GM06990 (cell line): Measurements from ENCODE around the gene ASGR2.

Source experiments
- DNase-seq: peaks from one replicate; pipeline ENCODE4 v3.0.0-alpha.2; 2011; ENCODE audit not compliant: insufficient read length; ENCODE audit errors: extremely low read depth
- H3K27me3 ChIP-seq: replicated peaks from 2 replicates; pipeline ENCODE4 v1.6.0; 2011; ENCODE audit warnings: low read length; ENCODE audit not compliant: control insufficient read depth, insufficient read depth
- H3K36me3 ChIP-seq: 2 replicates; pipeline ENCODE4 v1.5.1; 2011; ENCODE audit warnings: low read length; ENCODE audit not compliant: control insufficient read depth, insufficient read depth
- H3K4me3 ChIP-seq: replicated peaks from 2 replicates; pipeline ENCODE4 v1.5.1; 2011; ENCODE audit warnings: low read depth, mild to moderate bottlenecking, control low read depth, low read length
- CTCF ChIP-seq: IDR thresholded peaks from 2 replicates; pipeline ENCODE4 v1.5.1; 2011; ENCODE audit warnings: low read length, control low read depth, mild to moderate bottlenecking, inconsistent platforms; ENCODE audit not compliant: insufficient read depth, poor library complexity, severe bottlenecking

Gene ASGR2

GRCh38 chr17:7078711-7079110 is 35.9 kb downstream of the ASGR2 start:
- no peak for DNase-seq
- TF ChIP-seq CTCF = no peak
- no peaks in the 10 kb centered on the region for H3K36me3 ChIP-seq
- no peak overlapping the region for H3K4me3 ChIP-seq
- H3K27me3 ChIP-seq = no peaks in the 10 kb centered on the region; the same call in 1 of the 2 replicates

DNA sequence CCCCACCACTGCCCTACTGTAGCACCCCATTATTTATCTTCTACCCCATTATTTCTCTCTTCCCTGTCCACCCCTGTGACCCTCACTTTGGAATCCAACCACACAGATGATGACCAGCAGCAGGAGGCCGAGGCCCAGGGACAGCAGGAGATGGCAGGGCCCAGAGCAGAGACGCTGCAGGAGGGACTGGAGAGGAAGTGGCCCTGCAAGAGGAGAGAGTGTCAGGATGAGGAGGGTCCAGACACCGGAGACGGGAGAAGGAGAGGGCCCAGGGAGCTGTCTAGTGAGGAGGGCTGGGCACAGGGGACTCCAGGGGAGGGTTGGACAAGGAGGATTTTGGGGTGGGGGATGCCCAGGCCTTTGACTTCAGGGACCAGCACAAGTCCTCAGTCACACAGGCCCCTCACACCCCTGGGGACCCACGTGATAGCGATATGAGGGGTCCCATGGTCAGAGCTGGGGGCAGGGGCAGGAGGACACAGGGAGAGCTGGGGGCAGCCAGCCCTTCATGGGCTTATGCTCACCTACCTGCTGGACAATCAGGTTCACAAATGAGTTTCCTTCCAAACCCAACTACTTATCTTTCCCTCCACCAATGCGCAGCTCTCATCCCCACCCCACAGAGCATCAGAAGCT is 36.6 kb downstream of the ASGR2 start:
- Histone ChIP-seq H3K36me3 (no peaks in the 10 kb centered on the region), H3K27me3 (no peaks in the 10 kb centered on the region), H3K4me3 (no peak overlapping the region)
- no peak for DNase-seq
- TF ChIP-seq CTCF = no peak

GRCh38 chr17:7074931-7075330 is 39.7 kb downstream of the ASGR2 start:
- DNase-seq = no peak

DNA sequence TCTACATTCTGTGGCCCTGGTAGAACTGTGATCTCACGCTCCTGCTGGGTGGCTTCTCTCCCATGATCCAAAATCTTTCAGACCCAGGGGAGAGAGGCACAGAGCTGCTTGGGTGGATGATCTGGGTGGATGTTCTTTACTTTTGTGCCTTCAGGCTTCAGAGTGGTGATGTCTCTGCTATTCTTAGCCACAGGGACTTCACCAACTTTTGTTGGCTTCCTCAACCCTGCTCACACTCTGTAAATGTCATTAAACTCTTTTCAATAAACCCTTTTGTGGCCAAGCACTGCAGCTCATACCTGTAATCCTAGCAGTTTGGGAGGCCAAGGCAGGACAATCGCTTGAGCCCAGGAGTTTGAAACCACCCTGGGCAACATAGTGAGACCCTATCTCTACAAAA is 42.2 kb downstream of the ASGR2 start:
- Histone ChIP-seq H3K4me3 (no peak overlapping the region), H3K27me3 (no peaks in the 10 kb centered on the region; the same call in 1 of the 2 replicates), H3K36me3 (no peaks in the 10 kb centered on the region)
- DNase-seq = no peak
- no peak for TF ChIP-seq CTCF

More at GRCh38 chr17:7074931-7075330, 39.7 kb downstream of the ASGR2 start:
- no peaks in the 10 kb centered on the region for H3K36me3 ChIP-seq
- H3K4me3 ChIP-seq = no peak overlapping the region
- no peaks in the 10 kb centered on the region; the same call in 1 of the 2 replicates for H3K27me3 ChIP-seq
- TF ChIP-seq CTCF = no peak

DNA sequence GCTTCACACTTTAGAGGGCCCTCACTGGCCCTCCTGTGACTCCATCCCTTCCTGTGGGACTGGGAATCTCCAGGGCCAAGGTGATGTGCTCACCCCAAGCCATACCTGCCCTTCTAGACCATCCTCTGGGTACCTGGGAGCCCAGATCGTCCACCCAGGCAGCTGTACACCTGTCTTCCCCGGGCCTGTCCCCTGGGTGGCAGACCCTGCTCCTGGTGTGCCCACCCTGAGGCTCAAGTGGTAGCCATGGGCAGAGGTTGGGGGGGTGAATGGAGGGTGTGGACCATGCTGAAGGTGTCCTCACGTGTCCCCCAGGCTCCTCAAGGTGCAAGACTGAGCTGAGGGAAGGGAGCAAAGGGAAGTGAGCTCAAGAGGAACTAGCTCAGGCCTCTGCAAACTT is 43.9 kb downstream of the ASGR2 start:
- H3K4me3 ChIP-seq = no peak overlapping the region
- H3K27me3 ChIP-seq = no peaks in the 10 kb centered on the region; the same call in 1 of the 2 replicates
- DNase-seq = no peak
- H3K36me3 ChIP-seq = no peaks in the 10 kb centered on the region
- TF ChIP-seq CTCF = no peak

GRCh38 chr17:7068268-7068667 is 46.4 kb downstream of the ASGR2 start:
- Histone ChIP-seq H3K4me3 (no peak overlapping the region), H3K36me3 (no peaks in the 10 kb centered on the region), H3K27me3 (no peaks in the 10 kb centered on the region; the same call in 1 of the 2 replicates)
- DNase-seq = no peak
- no peak for TF ChIP-seq CTCF
